GM10248 (cell line): ENCODE data around the gene SEZ6L.

Experiments used
- CTCF ChIA-PET: fragments of 300-600 bp; sonication (Branson Sonifier 250); formaldehyde crosslinking; extraction: SDS; loops from one replicate; lab custom pipeline; 2021; ENCODE audit warnings: antibody characterized with exemption; lab: Yijun Ruan, JAX
- POLR2A ChIA-PET: fragments of 350-650 bp; sonication (Branson Sonifier 250); formaldehyde crosslinking; extraction: SDS; loops from one replicate; lab custom pipeline; 2020; ENCODE audit warnings: antibody characterized with exemption; lab: Yijun Ruan, JAX
- DNase-seq: peaks from one replicate; pipeline ENCODE4 v3.0.0; 2012; ENCODE audit errors: extremely low spot score
- CTCF ChIP-seq: IDR thresholded peaks from 2 replicates; pipeline ENCODE4 v1.5.1; 2012; ENCODE audit warnings: mild to moderate bottlenecking, low read depth; ENCODE audit errors: extremely low read depth, missing control alignments, control extremely low read depth

The SEZ6L gene

GRCh38 chr22:26302726-26303125, 133.5 kb downstream of the SEZ6L start:
- DNase-seq = no peak
- ChIA-PET CTCF (interaction anchor here (1.4 to 1.5 kb wide), 2 partner anchors 14 to 65 kb away, joined by 3 to 4 read pairs; no protein-coding TSS in a partner anchor), POLR2A (no interaction called here)
- no peak for TF ChIP-seq CTCF

GRCh38 chr22:26303475-26303874, 134.2 kb downstream of the SEZ6L start:
- CTCF ChIA-PET = interaction anchor here (1.4 to 1.5 kb wide), 2 partner anchors 15 to 64 kb away, joined by 3 to 4 read pairs; no protein-coding TSS in a partner anchor

GRCh38 chr22:26304730-26305129, 135.5 kb downstream of the SEZ6L start:
- no peak for DNase-seq
- POLR2A ChIA-PET = no interaction called here
- CTCF ChIA-PET = interaction anchor here (1.2 kb wide), 1 partner anchor 10 kb away, joined by 4 read pairs; no protein-coding TSS in a partner anchor
- no peak for TF ChIP-seq CTCF

More at GRCh38 chr22:26303475-26303874, 134.2 kb downstream of the SEZ6L start:
- DNase-seq = no peak
- no peak for TF ChIP-seq CTCF
- POLR2A ChIA-PET = no interaction called here

GRCh38 chr22:26308467-26308866, 139.2 kb downstream of the SEZ6L start:
- CTCF ChIA-PET = interaction anchor here (1.2 to 1.5 kb wide), 2 partner anchors 10 to 14 kb away, joined by 3 read pairs; no protein-coding TSS in a partner anchor
- TF ChIP-seq CTCF = no peak
- DNase-seq = no peak
- POLR2A ChIA-PET = no interaction called here

- TF ChIP-seq CTCF = no peak
- DNase-seq = no peak
- ChIA-PET POLR2A (no interaction called here), CTCF (no interaction called here)
Observed at GRCh38 chr22:26310616-26311015, 141.4 kb downstream of the SEZ6L start.

GRCh38 chr22:26313291-26313690, 144.0 kb downstream of the SEZ6L start:
- CTCF ChIA-PET = no interaction called here
- POLR2A ChIA-PET = no interaction called here
- TF ChIP-seq CTCF = no peak
- no peak for DNase-seq

GRCh38 chr22:26314171-26314570, 144.9 kb downstream of the SEZ6L start:
- ChIA-PET POLR2A (no interaction called here), CTCF (no interaction called here)
- no peak for DNase-seq
- no peak for TF ChIP-seq CTCF
